ENCODE results near the gene ATR.

ATR gene

DNA sequence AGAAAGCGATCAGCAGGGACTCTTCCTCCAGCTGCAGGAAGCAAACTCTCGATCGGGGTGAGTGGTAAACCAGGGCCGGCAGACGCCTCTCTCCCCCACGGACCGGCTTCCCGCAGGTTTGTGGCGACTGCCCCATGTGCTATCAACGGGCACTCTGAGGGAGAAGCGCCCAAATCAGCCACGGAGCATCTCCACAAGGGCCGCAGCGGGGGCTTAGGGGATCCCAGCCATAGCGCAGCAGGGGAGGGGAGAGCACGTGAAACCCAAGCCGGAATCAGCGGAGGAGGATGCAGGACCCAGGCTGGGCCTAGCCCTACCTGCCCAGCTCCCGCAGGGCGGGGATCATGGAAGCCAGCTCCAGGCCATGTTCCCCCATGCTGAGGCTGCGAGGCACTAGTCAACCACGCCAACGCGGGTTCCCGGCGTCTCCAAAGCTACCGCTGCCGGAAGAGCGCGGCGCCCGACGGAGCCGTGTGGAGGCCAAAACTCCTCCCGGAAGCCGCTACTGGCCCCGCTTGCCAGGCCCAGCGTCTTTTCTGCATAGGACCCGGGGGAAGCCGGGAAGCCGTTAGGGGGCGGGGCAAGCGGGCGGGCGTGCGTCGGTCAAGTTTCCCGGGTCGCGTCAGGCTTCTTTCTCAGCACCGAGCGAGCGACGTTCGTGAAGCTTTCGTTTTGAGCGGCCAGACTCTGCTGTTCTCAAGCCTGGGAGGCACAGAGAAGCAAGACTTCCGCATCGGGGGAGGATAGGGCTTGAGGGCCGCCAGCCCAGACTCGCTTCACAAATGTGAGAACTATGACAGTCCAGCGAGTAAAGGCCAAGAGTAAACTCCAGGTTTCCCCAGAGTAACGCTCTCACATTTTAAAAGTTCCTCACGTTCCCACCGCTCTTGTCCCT is at the start of gene ATR:
Gene ATR (minus strand): TSS at position 405 of the 895 bp plus-strand sequence. CDS start 29 bp downstream, at position 376.
- TF ChIP-seq, protein P1, sequence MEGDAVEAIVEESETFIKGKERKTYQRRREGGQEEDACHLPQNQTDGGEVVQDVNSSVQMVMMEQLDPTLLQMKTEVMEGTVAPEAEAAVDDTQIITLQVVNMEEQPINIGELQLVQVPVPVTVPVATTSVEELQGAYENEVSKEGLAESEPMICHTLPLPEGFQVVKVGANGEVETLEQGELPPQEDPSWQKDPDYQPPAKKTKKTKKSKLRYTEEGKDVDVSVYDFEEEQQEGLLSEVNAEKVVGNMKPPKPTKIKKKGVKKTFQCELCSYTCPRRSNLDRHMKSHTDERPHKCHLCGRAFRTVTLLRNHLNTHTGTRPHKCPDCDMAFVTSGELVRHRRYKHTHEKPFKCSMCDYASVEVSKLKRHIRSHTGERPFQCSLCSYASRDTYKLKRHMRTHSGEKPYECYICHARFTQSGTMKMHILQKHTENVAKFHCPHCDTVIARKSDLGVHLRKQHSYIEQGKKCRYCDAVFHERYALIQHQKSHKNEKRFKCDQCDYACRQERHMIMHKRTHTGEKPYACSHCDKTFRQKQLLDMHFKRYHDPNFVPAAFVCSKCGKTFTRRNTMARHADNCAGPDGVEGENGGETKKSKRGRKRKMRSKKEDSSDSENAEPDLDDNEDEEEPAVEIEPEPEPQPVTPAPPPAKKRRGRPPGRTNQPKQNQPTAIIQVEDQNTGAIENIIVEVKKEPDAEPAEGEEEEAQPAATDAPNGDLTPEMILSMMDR (IDR thresholded peaks at IDR 0.05; ENCODE audit: unreplicated experiment in 3 of 3), result no peak
- no peaks in the 10 kb centered on the region for H3K27me3 Mint-ChIP-seq (ENCODE audit: low read depth)
- H3K9me3 Mint-ChIP-seq, result no peaks in the 10 kb centered on the region
- H3K4me3 Mint-ChIP-seq, result peak within 1 kb of the TSS; percentile 97 to 99 (median 98)
- peaks cover 4% of the 10 kb centered on the region for H3K36me3 Mint-ChIP-seq (ENCODE audit: low read depth)
- H3K4me1 Mint-ChIP-seq, result peaks cover 30% of the 10 kb centered on the region
- peak within 1 kb of the TSS; percentile 94 to 96 (median 95) for H3K27ac Mint-ChIP-seq

GRCh38 chr3:142626971-142627370 is 48.4 kb upstream of the ATR start:
- Mint-ChIP-seq H3K27me3 (ENCODE audit: low read depth) (no peaks in the 10 kb centered on the region), H3K9me3 (no peaks in the 10 kb centered on the region), H3K4me3 (no peak overlapping the region), H3K36me3 (ENCODE audit: low read depth) (no peaks in the 10 kb centered on the region), H3K27ac (no peak overlapping the region), H3K4me1 (peaks cover 15% of the 10 kb centered on the region)
- TF ChIP-seq, protein P1 (IDR thresholded peaks at IDR 0.05; ENCODE audit: unreplicated experiment in 3 of 3), result no peak

- Mint-ChIP-seq H3K27ac (peak overlapping the region in 2 of 3 experiments; percentile 23 to 54), H3K4me1 (peaks cover 15% of the 10 kb centered on the region), H3K27me3 (ENCODE audit: low read depth) (no peaks in the 10 kb centered on the region), H3K4me3 (no peak overlapping the region), H3K36me3 (ENCODE audit: low read depth) (no peaks in the 10 kb centered on the region), H3K9me3 (no peaks in the 10 kb centered on the region)
- TF ChIP-seq, protein P1 (IDR thresholded peaks at IDR 0.05; ENCODE audit: unreplicated experiment in 3 of 3), result no peak
These were observed 46.6 kb upstream of the ATR start for GRCh38 chr3:142625153-142625440.

- TF ChIP-seq, protein P1 (IDR thresholded peaks at IDR 0.05; ENCODE audit: unreplicated experiment in 3 of 3), result no peak
- H3K36me3 Mint-ChIP-seq (ENCODE audit: low read depth), result no peaks in the 10 kb centered on the region
- H3K4me1 Mint-ChIP-seq, result peaks cover 15% of the 10 kb centered on the region
- no peaks in the 10 kb centered on the region for H3K9me3 Mint-ChIP-seq
- H3K27ac Mint-ChIP-seq, result peak overlapping the region; percentile 9 to 54 (median 23)
- no peak overlapping the region for H3K4me3 Mint-ChIP-seq
- no peaks in the 10 kb centered on the region for H3K27me3 Mint-ChIP-seq (ENCODE audit: low read depth)
These were observed 46.0 kb upstream of the ATR start for GRCh38 chr3:142624341-142625152.

- TF ChIP-seq, protein P1 (IDR thresholded peaks at IDR 0.05; ENCODE audit: unreplicated experiment in 3 of 3), result no peak
- Mint-ChIP-seq H3K4me1 (peaks cover 15% of the 10 kb centered on the region), H3K4me3 (no peak overlapping the region), H3K9me3 (no peaks in the 10 kb centered on the region), H3K27me3 (ENCODE audit: low read depth) (no peaks in the 10 kb centered on the region), H3K36me3 (ENCODE audit: low read depth) (no peaks in the 10 kb centered on the region), H3K27ac (no peak overlapping the region)
These were observed 44.7 kb upstream of the ATR start for GRCh38 chr3:142623194-142623593.
